Naive thymus-derived CD8-positive, alpha-beta T cell (primary cell): ENCODE data around the gene DNAH8. TPM values are rescaled to one million over a fixed set of nuclear protein-coding genes. Genes with fewer than 3 reads are reported as not detected.
"Not testable (repeated sequence)": the region's sequence is repeated elsewhere in the genome, so short reads cannot be mapped to it uniquely, and the experiment has no call there.

ENCODE experiments used
- ATAC-seq, 2 donors: fragments of 150-1000 bp; cut with Tn5 transposase in 1 of 2; sonication (Bioruptor Pico), chemical (Tn5 transposase) in 1 of 2; 1 replicate in 1 of 2; 2 replicates in 1 of 2; pipeline ENCODE4 v1.10.0; 2021; ENCODE audit warnings: mild to moderate bottlenecking in 2 of 2, moderate library complexity in 2 of 2
- POLR2A ChIA-PET: fragments of 350-600 bp; sonication (Branson Sonifier 250); formaldehyde crosslinking; loops from one replicate; lab custom pipeline; 2021; ENCODE audit warnings: antibody characterized with exemption; lab: Charles Lee
- DNase-seq, 10 donors: peaks; one replicate each; pipeline versions ENCODE4 v3.0.0 to v3.0.0-alpha.2; 2020 to 2022
- H3K27ac Mint-ChIP-seq, 10 donors: one replicate each; pipeline ENCODE4 v1.8.0; 2020 to 2022; ENCODE audit warnings: mild to moderate bottlenecking in 10 of 10, mixed read lengths in 10 of 10, moderate library complexity in 4 of 10, inconsistent platforms in 1 of 10
- H3K27me3 Mint-ChIP-seq, 5 donors: one replicate each; pipeline ENCODE4 v1.8.0; 2021 to 2022; ENCODE audit warnings: mixed read lengths in 5 of 5
- H3K36me3 Mint-ChIP-seq, 3 donors: one replicate each; pipeline ENCODE4 v1.8.0; 2020 to 2022; ENCODE audit warnings: mixed read lengths in 3 of 3, mild to moderate bottlenecking in 2 of 3, inconsistent platforms in 1 of 3
- H3K4me1 Mint-ChIP-seq, 4 donors: one replicate each; pipeline ENCODE4 v1.8.0; 2021 to 2022; ENCODE audit warnings: mixed read lengths in 4 of 4
- H3K4me3 Mint-ChIP-seq, 10 donors: one replicate each; pipeline ENCODE4 v1.8.0; 2020 to 2022; ENCODE audit warnings: mild to moderate bottlenecking in 10 of 10, mixed read lengths in 10 of 10, moderate library complexity in 6 of 10, inconsistent platforms in 1 of 10
- H3K9me3 Mint-ChIP-seq, 9 donors: one replicate each; pipeline ENCODE4 v1.8.0; 2020 to 2022; ENCODE audit warnings: mixed read lengths in 9 of 9, mild to moderate bottlenecking in 3 of 9, inconsistent platforms in 1 of 9, moderate library complexity in 1 of 9
- polyA plus RNA-seq, 3 donors: library from polyadenylated mRNA; unstranded; fragments of 300-500 nt; fragmentation: Illumina TruSeq; gene quantifications; one replicate each; pipeline ENCODE4 v1.2.3, GENCODE V29; 2021
- total RNA-seq, 8 experiments: library from RNA in 2 of 8; stranded (reverse) in 2 of 8; gene quantifications; one replicate each; pipeline ENCODE4 v1.2.3 and lab custom pipeline; 2021 to 2026

The DNAH8 gene
- total and polyA plus RNA-seq, 5 experiments from 2014 or later, result not detected

- no peak for DNase-seq
- peaks cover 0 to 7% (median under 1%) of the 10 kb centered on the region in 5 donors for H3K27me3 Mint-ChIP-seq
- peaks cover 0 to 2% (median 0%) of the 10 kb centered on the region in 3 donors for H3K36me3 Mint-ChIP-seq
- H3K4me3 Mint-ChIP-seq, result no peak overlapping the region
- H3K4me1 Mint-ChIP-seq, result peaks cover 0 to under 1% (median 0%) of the 10 kb centered on the region in 4 donors
- ATAC-seq, result no peak
- POLR2A ChIA-PET, result no interaction called here
- H3K9me3 Mint-ChIP-seq, result no peaks in the 10 kb centered on the region
- no peak overlapping the region for H3K27ac Mint-ChIP-seq
Measured at GRCh38 chr6:38909015-38909730, 194.1 kb downstream of the DNAH8 start.

DNA sequence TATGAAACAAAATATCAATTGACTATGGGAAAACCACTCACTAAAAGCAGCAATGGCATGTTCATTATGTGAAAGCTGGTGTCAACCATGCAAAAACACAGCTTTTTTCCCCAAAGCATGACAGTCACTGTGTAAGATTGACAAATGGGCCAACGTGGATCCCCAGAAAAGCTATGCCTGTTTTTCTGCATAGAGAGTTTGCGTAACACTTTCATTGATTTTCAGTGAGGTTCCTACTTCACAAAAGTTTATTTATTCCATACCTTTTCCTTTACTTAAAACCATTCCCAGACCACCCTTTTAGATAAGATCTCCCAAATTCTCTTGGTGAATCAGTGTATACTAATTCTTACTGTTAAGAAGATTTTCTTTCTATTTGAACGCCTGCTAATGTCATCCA lies 195.1 kb downstream of the DNAH8 start:
- ATAC-seq, result no peak
- H3K4me1 Mint-ChIP-seq, result no peaks in the 10 kb centered on the region
- POLR2A ChIA-PET, result no interaction called here

DNA sequence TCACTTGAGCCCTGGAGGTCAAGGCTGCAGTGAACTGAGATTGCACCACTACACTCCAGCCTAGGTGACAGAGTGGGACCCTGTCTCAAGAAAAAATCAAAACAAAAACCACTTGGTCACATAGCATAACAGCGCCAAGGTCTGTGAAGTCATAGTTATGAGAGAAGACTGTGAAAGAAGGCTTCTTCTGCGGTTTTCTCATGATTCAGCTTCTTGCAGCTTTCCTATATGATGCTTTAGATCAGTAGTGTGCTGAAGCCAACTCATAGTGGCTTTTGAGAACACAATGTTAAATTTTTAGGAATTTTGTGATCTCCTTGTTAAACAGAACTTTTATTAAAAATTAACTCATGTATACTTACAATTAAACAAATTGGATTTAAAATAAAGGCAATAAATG lies 197.3 kb downstream of the DNAH8 start:
- no peak overlapping the region for H3K27ac Mint-ChIP-seq
- POLR2A ChIA-PET, result no interaction called here

More for the DNA sequence above, 195.1 kb downstream of the DNAH8 start:
- H3K9me3 Mint-ChIP-seq, result no peaks in the 10 kb centered on the region
- peaks cover 0 to 1% (median 0%) of the 10 kb centered on the region in 5 donors for H3K27me3 Mint-ChIP-seq
- H3K4me3 Mint-ChIP-seq, result no peak overlapping the region
- DNase-seq, result no peak
- H3K27ac Mint-ChIP-seq, result no peak overlapping the region
- H3K36me3 Mint-ChIP-seq, result peaks cover 0 to 2% (median 0%) of the 10 kb centered on the region in 3 donors

GRCh38 chr6:38915205-38915925 lies 200.3 kb downstream of the DNAH8 start:
- no peak for DNase-seq
- ATAC-seq, result no peak
- H3K9me3 Mint-ChIP-seq, result no peaks in the 10 kb centered on the region
- H3K27me3 Mint-ChIP-seq, result peaks cover 0 to 8% (median 0%) of the 10 kb centered on the region in 5 donors
- POLR2A ChIA-PET, result no interaction called here
- no peak overlapping the region for H3K27ac Mint-ChIP-seq
- H3K36me3 Mint-ChIP-seq, result peaks cover 0 to 2% (median 0%) of the 10 kb centered on the region in 3 donors
- no peak overlapping the region for H3K4me3 Mint-ChIP-seq
- no peaks in the 10 kb centered on the region for H3K4me1 Mint-ChIP-seq

More for the DNA sequence above, 197.3 kb downstream of the DNAH8 start:
- ATAC-seq (no peak), DNase-seq (no peak)
- no peaks in the 10 kb centered on the region for H3K9me3 Mint-ChIP-seq
- H3K4me1 Mint-ChIP-seq, result no peaks in the 10 kb centered on the region
- peaks cover 0 to 6% (median 0%) of the 10 kb centered on the region in 5 donors for H3K27me3 Mint-ChIP-seq
- H3K36me3 Mint-ChIP-seq, result peaks cover 0 to 2% (median 0%) of the 10 kb centered on the region in 3 donors
- H3K4me3 Mint-ChIP-seq, result no peak overlapping the region

DNA sequence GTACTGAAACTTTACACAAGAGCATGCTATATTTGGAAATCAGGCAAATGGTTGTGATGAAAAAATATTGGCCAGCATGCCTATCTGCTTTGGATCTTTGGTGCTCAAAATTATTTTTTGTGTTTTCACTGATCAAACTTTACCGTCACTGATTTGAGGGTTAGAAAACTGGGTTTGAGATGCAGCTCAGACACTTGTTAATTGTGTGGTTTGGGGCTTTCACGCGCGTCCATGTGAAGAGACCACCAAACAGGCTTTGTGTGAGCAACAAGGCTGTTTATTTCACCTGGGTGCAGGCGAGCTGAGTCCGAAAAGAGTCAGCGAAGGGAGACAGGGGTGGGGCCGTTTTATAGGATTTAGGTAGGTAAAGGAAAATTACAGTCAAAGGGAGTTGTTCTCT lies 206.4 kb downstream of the DNAH8 start:
- DNase-seq, H3K27me3 Mint-ChIP-seq, H3K4me1 Mint-ChIP-seq, H3K4me3 Mint-ChIP-seq, POLR2A ChIA-PET, H3K27ac Mint-ChIP-seq, H3K9me3 Mint-ChIP-seq, ATAC-seq, H3K36me3 Mint-ChIP-seq: not testable (repeated sequence)

GRCh38 chr6:38924791-38925509 lies 209.8 kb downstream of the DNAH8 start:
- ATAC-seq (no peak), DNase-seq (no peak)
- H3K9me3 Mint-ChIP-seq, result no peaks in the 10 kb centered on the region
- peaks cover 0 to 14% (median 6%) of the 10 kb centered on the region in 5 donors for H3K27me3 Mint-ChIP-seq
- no peaks in the 10 kb centered on the region for H3K4me1 Mint-ChIP-seq
- H3K36me3 Mint-ChIP-seq, result no peaks in the 10 kb centered on the region
- no peak overlapping the region for H3K4me3 Mint-ChIP-seq
- no peak overlapping the region for H3K27ac Mint-ChIP-seq
- POLR2A ChIA-PET, result no interaction called here

DNA sequence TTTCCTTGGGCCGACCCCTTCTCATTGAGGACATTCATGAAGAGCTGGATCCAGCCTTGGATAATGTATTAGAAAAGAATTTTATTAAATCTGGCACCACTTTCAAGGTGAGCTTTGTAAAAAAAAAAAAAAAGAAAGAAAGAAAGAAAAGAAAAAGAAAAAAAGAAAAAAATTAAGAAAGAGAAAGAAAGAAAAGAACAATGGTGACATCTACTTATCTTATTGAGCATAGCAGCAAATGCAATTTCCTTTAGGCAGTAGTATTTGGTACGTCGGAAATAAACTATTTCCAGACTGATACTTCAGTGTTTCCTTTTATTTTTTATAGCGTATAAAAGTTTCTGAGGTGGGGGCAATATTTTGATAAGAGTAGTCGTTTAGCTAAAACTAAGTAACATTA lies 214.4 kb downstream of the DNAH8 start:
- POLR2A ChIA-PET, result no interaction called here
- peaks cover 0 to 4% (median 0%) of the 10 kb centered on the region in 4 donors for H3K4me1 Mint-ChIP-seq
- H3K36me3 Mint-ChIP-seq, result no peaks in the 10 kb centered on the region
- no peaks in the 10 kb centered on the region for H3K9me3 Mint-ChIP-seq
- peaks cover 3 to 14% (median 10%) of the 10 kb centered on the region in 5 donors for H3K27me3 Mint-ChIP-seq
- ATAC-seq (no peak), DNase-seq (no peak)
- H3K27ac Mint-ChIP-seq, result no peak overlapping the region
- no peak overlapping the region for H3K4me3 Mint-ChIP-seq

DNA sequence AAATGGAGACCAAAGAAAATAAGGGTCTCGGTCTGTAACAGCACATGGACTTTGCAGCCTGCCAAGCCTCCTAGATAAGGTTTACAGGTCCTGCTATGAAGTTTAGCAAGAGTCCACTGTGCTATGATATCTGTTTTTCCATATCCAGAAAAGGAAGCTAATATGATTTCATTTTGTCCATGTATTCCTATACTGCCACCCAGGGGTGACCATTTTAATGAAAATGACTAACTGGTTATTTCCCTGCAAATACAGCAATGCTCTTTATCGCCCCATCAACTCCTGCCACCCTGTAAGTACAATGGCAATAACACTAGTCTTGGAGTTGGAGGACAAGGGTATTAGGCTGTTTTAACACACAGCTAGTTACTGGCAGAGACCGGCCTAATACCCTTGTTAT lies 218.3 kb downstream of the DNAH8 start:
- no peak for ATAC-seq
- H3K9me3 Mint-ChIP-seq, result peaks cover 0 to 3% (median 0%) of the 10 kb centered on the region in 9 donors
- H3K27ac Mint-ChIP-seq, result no peak overlapping the region
- DNase-seq, result peak in 1 of 10 donors; percentile 5
- no peaks in the 10 kb centered on the region for H3K36me3 Mint-ChIP-seq
- H3K4me3 Mint-ChIP-seq, result no peak overlapping the region
- H3K4me1 Mint-ChIP-seq, result peaks cover 0 to 4% (median 0%) of the 10 kb centered on the region in 4 donors
- POLR2A ChIA-PET, result interaction anchor here (0.6 kb wide), 1 partner anchor 61 kb away, joined by 3 read pairs; no protein-coding TSS in a partner anchor
- peaks cover 0 to 10% (median 5%) of the 10 kb centered on the region in 5 donors for H3K27me3 Mint-ChIP-seq

DNA sequence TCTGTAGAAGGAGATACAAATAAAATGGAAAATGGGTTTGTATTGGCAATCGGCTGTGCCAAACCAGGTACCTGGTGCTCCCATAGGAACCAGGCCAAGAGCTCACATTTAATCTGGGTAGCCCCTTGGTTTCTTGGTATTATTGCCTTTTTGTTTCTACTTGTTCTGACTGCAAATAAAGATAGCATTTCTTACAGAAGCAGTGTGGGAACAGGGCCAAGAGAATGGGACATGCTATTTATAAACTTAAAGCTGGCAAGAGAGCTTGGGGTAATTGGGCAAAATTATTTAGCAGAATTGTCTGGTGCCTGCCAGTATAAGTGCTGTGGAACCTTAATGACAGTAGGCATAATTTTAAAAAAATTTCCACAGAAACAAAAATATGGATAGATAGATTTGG lies 219.9 kb downstream of the DNAH8 start:
- H3K4me3 Mint-ChIP-seq, result no peak overlapping the region
- ATAC-seq, result no peak
- peaks cover 0 to 4% (median 0%) of the 10 kb centered on the region in 4 donors for H3K4me1 Mint-ChIP-seq
- peaks cover 0 to 3% (median 0%) of the 10 kb centered on the region in 9 donors for H3K9me3 Mint-ChIP-seq
- H3K27ac Mint-ChIP-seq, result no peak overlapping the region
- no peak for DNase-seq
- POLR2A ChIA-PET, result no interaction called here
- H3K36me3 Mint-ChIP-seq, result no peaks in the 10 kb centered on the region
- peaks cover 0 to 6% (median 3%) of the 10 kb centered on the region in 5 donors for H3K27me3 Mint-ChIP-seq

DNA sequence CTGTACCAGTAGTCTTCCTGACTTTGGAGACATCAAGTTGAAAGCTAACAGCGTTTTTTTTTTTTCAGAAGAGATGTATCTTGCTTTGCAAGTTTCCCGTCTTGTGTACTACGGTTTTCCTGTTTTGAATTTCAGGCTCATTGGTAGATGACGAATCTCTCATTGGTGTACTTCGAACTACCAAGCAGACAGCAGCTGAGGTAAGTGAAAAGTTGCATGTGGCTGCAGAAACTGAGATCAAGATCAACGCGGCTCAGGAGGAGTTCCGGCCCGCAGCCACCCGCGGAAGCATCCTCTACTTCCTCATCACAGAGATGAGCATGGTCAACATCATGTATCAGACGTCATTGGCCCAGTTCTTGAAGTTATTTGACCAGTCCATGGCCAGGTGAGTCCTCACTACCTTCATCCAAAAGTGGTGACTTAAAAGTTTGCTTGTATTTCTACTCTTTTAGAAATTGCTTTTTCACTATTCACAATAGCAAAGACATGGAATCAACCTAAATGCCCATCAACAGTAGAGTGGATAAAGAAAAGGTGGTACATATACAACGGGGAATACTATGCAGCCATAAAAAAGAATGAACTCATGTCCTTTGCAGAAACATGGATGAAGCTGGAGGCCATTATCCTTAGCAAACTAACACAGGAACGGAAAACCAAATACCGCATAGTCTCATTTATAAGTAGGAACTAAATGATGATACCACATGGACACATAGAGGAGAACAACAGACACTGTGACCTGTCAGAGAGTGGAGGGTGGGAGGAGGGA lies 222.9 kb downstream of the DNAH8 start:
- H3K36me3 Mint-ChIP-seq, result no peaks in the 10 kb centered on the region
- POLR2A ChIA-PET, result no interaction called here

GRCh38 chr6:38938741-38939140 lies 223.6 kb downstream of the DNAH8 start:
- DNase-seq, result no peak
- Mint-ChIP-seq H3K4me3 (no peak overlapping the region), H3K27ac (no peak overlapping the region), H3K36me3 (no peaks in the 10 kb centered on the region), H3K27me3 (peaks cover 0 to 4% (median 0%) of the 10 kb centered on the region in 5 donors), H3K4me1 (no peaks in the 10 kb centered on the region), H3K9me3 (peaks cover 0 to 3% (median 0%) of the 10 kb centered on the region in 9 donors)
- POLR2A ChIA-PET, result no interaction called here
- no peak for ATAC-seq

More for the DNA sequence above, 222.9 kb downstream of the DNAH8 start:
- DNase-seq (no peak), ATAC-seq (no peak)
- H3K4me3 Mint-ChIP-seq, result no peak overlapping the region
- H3K27me3 Mint-ChIP-seq, result peaks cover 0 to 4% (median 0%) of the 10 kb centered on the region in 5 donors
- H3K9me3 Mint-ChIP-seq, result peaks cover 0 to 3% (median 0%) of the 10 kb centered on the region in 9 donors
- H3K27ac Mint-ChIP-seq, result no peak overlapping the region
- H3K4me1 Mint-ChIP-seq, result peaks cover 0 to 4% (median 0%) of the 10 kb centered on the region in 4 donors

DNA sequence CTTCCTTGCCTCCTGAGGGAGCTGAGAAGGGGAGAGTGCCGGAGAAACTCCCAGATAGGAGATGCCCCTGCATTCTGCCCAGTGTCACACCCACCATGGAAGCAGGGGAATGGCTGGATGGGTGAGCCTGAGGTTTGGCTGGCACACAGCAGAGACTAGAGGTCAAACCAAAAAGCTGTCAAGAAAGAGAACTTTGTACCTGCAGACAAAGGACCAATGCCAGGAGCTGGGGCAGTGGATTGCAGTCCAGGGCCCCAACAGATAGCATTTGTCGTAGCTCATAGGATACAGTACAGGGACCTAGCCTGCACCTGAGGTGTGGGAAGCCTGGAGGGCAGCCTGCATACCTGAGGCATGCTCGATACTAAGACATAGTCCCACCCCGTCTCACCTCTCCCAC lies 227.3 kb downstream of the DNAH8 start:
- Mint-ChIP-seq H3K9me3 (peaks cover 0 to 3% (median 0%) of the 10 kb centered on the region in 9 donors), H3K27ac (no peak overlapping the region), H3K4me3 (no peak overlapping the region), H3K4me1 (no peaks in the 10 kb centered on the region), H3K36me3 (no peaks in the 10 kb centered on the region), H3K27me3 (peaks cover 0 to 7% (median 1%) of the 10 kb centered on the region in 5 donors)
- POLR2A ChIA-PET, result no interaction called here
- ATAC-seq (no peak), DNase-seq (no peak)
